Pancreas (tissue), 10 donors: Measurements from ENCODE around the gene ZNF175. TPM values are rescaled to one million over a fixed set of nuclear protein-coding genes. Genes with fewer than 3 reads are reported as not detected.

ENCODE experiments used
- ATAC-seq, 4 donors: fragments of 200-7000 bp; cut with Tn5 transposase; one replicate each; pipeline versions ENCODE4 v1.8.0 to v1.9.1; 2020; ENCODE audit warnings: mild to moderate bottlenecking in 4 of 4, moderate library complexity in 4 of 4
- DNase-seq, 6 donors: peaks; one replicate each; pipeline ENCODE4 v3.0.0-alpha.2; 2020
- FAIRE-seq: peaks from 2 replicates; lab custom pipeline; 2012; peaks lifted over from hg19 to GRCh38; lab: Jason Lieb, UNC
- H3K27ac ChIP-seq, 4 donors: fragments of 200-600 bp; sonication (generic); 1 replicate in 3 of 4; 2 replicates in 1 of 4; pipeline versions ENCODE4 v1.5.0 to v1.8.0; 2020
- H3K27me3 ChIP-seq, 4 donors: fragments of 200-600 bp; one replicate each; pipeline ENCODE4 v1.8.0; 2021
- H3K36me3 ChIP-seq, 3 donors: fragments of 200-600 bp; sonication (generic) in 1 of 3; one replicate each; pipeline versions ENCODE4 v1.5.0 to v1.8.0; 2020 to 2021
- H3K4me1 ChIP-seq, 3 donors: fragments of 200-600 bp; one replicate each; pipeline ENCODE4 v1.8.0; 2021
- H3K4me3 ChIP-seq, 4 donors: fragments of 200-600 bp; sonication (generic) in 2 of 4; one replicate each; pipeline versions ENCODE4 v1.5.0 to v1.8.0; 2020 to 2021
- H3K9me3 ChIP-seq, 4 donors: fragments of 200-600 bp; one replicate each; pipeline ENCODE4 v1.8.0; 2021
- CTCF ChIP-seq, 4 donors: fragments of 200-600 bp; sonication (generic) in 3 of 4; IDR thresholded peaks; one replicate each; pipeline versions ENCODE4 v1.5.0 to v1.8.0; 2021; ENCODE audit warnings: antibody characterized with exemption in 4 of 4
- WGBS, 2 donors: extraction: QIAGEN DNeasy Blood & Tissue Kit; methylation state at CpG; one replicate each; pipeline ENCODE4 v1.1.7; 2013; 5-methylcytosine and 5-hydroxymethylcytosine counted together
- intact Hi-C, 3 donors: fragments of 100-400 bp; cut with DNase I; formaldehyde crosslinking; loops; one replicate each; pipeline versions ENCODE4 v1.11.1 to v1.14.2; 2022
- polyA plus RNA-seq, 2 donors: library from polyadenylated mRNA; stranded (reverse); fragments of 200-250 nt; gene quantifications; one replicate each; pipeline ENCODE4 v1.2.3, GENCODE V29; 2013
- total RNA-seq, 6 donors: library from RNA; stranded (reverse); fragmentation: NEBNext Ultra II Directional in 4 of 6; extraction: Animal tissue kit (Norgen Biotek cat#: 25700) in 4 of 6; gene quantifications; one replicate each; pipeline versions ENCODE4 v1.2.1 to v1.2.4, GENCODE V29; 2021 to 2023
- donor health status: healthy with polysubstance abuse.
- donor health status: DM: no; HTN: no; CAD: no; lungs with moderate emphysema.
- donor health status: DM: no; HTN: no; CAD: no.
- donor health status: control.
- donor health status: control.
- donor health status: Bipolar disorder and iron deficiency.
- donor health status: DM: yes; HTN: yes; CAD: no.
- donor health status: DM: no; HTN: no; CAD: no.
- donor health status: DM: no; HTN: no; CAD: no.
- donor health status: DM: yes; HTN: yes; CAD: no.

ZNF175 gene
- total and polyA plus RNA-seq, 8 donors: 2.0 to 8.0 (median 4.3) TPM

GRCh38 chr19:51546107-51546649 is 24.9 kb upstream of the ZNF175 start:
- 44 to 57% methylated on average over 5 of the region's 5 CpGs for WGBS, 2 donors

GRCh38 chr19:51546650-51547396 is 24.3 kb upstream of the ZNF175 start:
- ATAC-seq (no peak), FAIRE-seq (no peak), DNase-seq (no peak)
- Histone ChIP-seq H3K36me3 (no peaks in the 10 kb centered on the region), H3K4me3 (no peak overlapping the region), H3K4me1 (no peaks in the 10 kb centered on the region), H3K9me3 (no peaks in the 10 kb centered on the region), H3K27ac (no peak overlapping the region), H3K27me3 (peaks cover 0 to 4% (median 0%) of the 10 kb centered on the region in 4 donors)
- no peak for TF ChIP-seq CTCF (IDR thresholded peaks at IDR 0.05)
- 42 to 55% methylated on average over 10 of the region's 10 CpGs for whole genome bisulfite sequencing, 2 donors
- intact Hi-C loops: no loop called here

More at GRCh38 chr19:51546107-51546649, 24.9 kb upstream of the ZNF175 start:
- H3K27ac ChIP-seq: no peak overlapping the region
- H3K36me3 ChIP-seq: no peaks in the 10 kb centered on the region
- H3K4me1 ChIP-seq: no peaks in the 10 kb centered on the region
- H3K9me3 ChIP-seq: no peaks in the 10 kb centered on the region
- intact Hi-C loops: no loop called here
- peaks cover 0 to 4% (median 0%) of the 10 kb centered on the region in 4 donors for H3K27me3 ChIP-seq
- H3K4me3 ChIP-seq: no peak overlapping the region
- no peak for ATAC-seq
- no peak for FAIRE-seq
- DNase-seq: no peak
- TF ChIP-seq CTCF (IDR thresholded peaks at IDR 0.05): no peak

- 18 to 23% methylated on average over 7 of the region's 7 CpGs for WGBS, 2 donors
- TF ChIP-seq CTCF (IDR thresholded peaks at IDR 0.05): no peak
- peaks cover 0 to 4% (median 0%) of the 10 kb centered on the region in 4 donors for H3K27me3 ChIP-seq
- H3K4me1 ChIP-seq: no peaks in the 10 kb centered on the region
- H3K27ac ChIP-seq: no peak overlapping the region
- no peak for FAIRE-seq
- H3K36me3 ChIP-seq: no peaks in the 10 kb centered on the region
- no peak overlapping the region for H3K4me3 ChIP-seq
- no peak for DNase-seq
- intact Hi-C loops: no loop called here
- ATAC-seq: no peak
- H3K9me3 ChIP-seq: no peaks in the 10 kb centered on the region
Observed at GRCh38 chr19:51547397-51548212, 23.5 kb upstream of the ZNF175 start.

- 41 to 45% methylated on average over 5 of the region's 5 CpGs for WGBS, 2 donors
- no peak for TF ChIP-seq CTCF (IDR thresholded peaks at IDR 0.05)
- H3K4me3 ChIP-seq: no peak overlapping the region
- H3K36me3 ChIP-seq: no peaks in the 10 kb centered on the region
- no peaks in the 10 kb centered on the region for H3K9me3 ChIP-seq
- ATAC-seq (no peak), DNase-seq (no peak), FAIRE-seq (no peak)
- H3K27me3 ChIP-seq: peaks cover 0 to 4% (median 0%) of the 10 kb centered on the region in 4 donors
- intact Hi-C loops: no loop called here
- no peaks in the 10 kb centered on the region for H3K4me1 ChIP-seq
- H3K27ac ChIP-seq: no peak overlapping the region
Observed at GRCh38 chr19:51548213-51548651, 22.9 kb upstream of the ZNF175 start.
